HepG2 (cell line): Measurements from ENCODE around the gene MKNK1. TPM values are rescaled to one million over a fixed set of nuclear protein-coding genes. Genes with fewer than 3 reads are reported as not detected.

ENCODE experiments used
- ATAC-seq: fragments of 200-7000 bp; cut with Tn5 transposase; 3 replicates; pipeline ENCODE4 v1.9.1; 2020; ENCODE audit warnings: mild to moderate bottlenecking, moderate library complexity
- BruUV-seq: library from RNA; stranded (reverse); fragments of 400-500 nt; replicated peaks from 2 replicates; lab custom pipeline; 2021; lab: Mats Ljungman, UMichigan
- CTCF ChIA-PET: fragments of 300-600 bp; formaldehyde crosslinking; extraction: SDS; loops from one replicate; lab custom pipeline; 2021; ENCODE audit warnings: low total read pairs, inconsistent platforms, low intra/inter-chr PET ratio; lab: Yijun Ruan, JAX
- POLR2A ChIA-PET: fragments of 350-600 bp; sonication (Branson Sonifier 250); formaldehyde crosslinking; loops from one replicate; lab custom pipeline; 2020; ENCODE audit warnings: antibody characterized with exemption, inconsistent platforms; lab: Yijun Ruan, JAX
- DNase-seq: peaks from one replicate; pipeline ENCODE4 v3.0.0-alpha.2; 2015; ENCODE audit warnings: low spot score
- FAIRE-seq: peaks from 3 replicates; lab custom pipeline; 2011; peaks lifted over from hg19 to GRCh38; lab: Jason Lieb, UNC
- H2AFZ ChIP-seq: one replicate; pipeline ENCODE4 v1.6.1; 2011; ENCODE audit warnings: low read length, inconsistent platforms
- H3K27ac ChIP-seq: fragments of 300-600 bp; 3 replicates; pipeline ENCODE4 v1.8.0; 2011; ENCODE audit warnings: mixed run types, mild to moderate bottlenecking, mixed read lengths, low read length, inconsistent platforms; ENCODE audit not compliant: insufficient read depth; ENCODE audit errors: extremely low read length
- H3K27me3 ChIP-seq, 2 experiments: fragments of 200-600 bp in 1 of 2; 2 replicates in 1 of 2; 3 replicates in 1 of 2; pipeline versions ENCODE4 v1.6.0 to v1.8.0; 2011; ENCODE audit warnings: low read length in 2 of 2, mild to moderate bottlenecking in 2 of 2, moderate library complexity in 2 of 2, inconsistent platforms in 1 of 2; ENCODE audit not compliant: insufficient read depth in 2 of 2, control insufficient read depth in 1 of 2
- H3K36me3 ChIP-seq, 2 experiments: fragments of 200-600 bp in 1 of 2; replicated peaks in 1 of 2; 2 replicates in 1 of 2; 3 replicates in 1 of 2; pipeline versions ENCODE4 v1.5.1 to v1.8.0; 2011; ENCODE audit warnings: low read length in 2 of 2, inconsistent platforms in 1 of 2; ENCODE audit not compliant: insufficient read depth in 2 of 2, control insufficient read depth in 1 of 2
- H3K4me1 ChIP-seq: 2 replicates; pipeline ENCODE4 v1.5.1; 2012; ENCODE audit warnings: low read length, inconsistent platforms; ENCODE audit not compliant: insufficient read depth
- H3K4me2 ChIP-seq: 2 replicates; pipeline ENCODE4 v1.6.0; 2011; ENCODE audit warnings: low read depth, low read length, inconsistent platforms
- H3K4me3 ChIP-seq, 3 experiments: fragments of 200-600 bp in 1 of 3; sonication (generic), shearing (Covaris generic) in 1 of 3; replicated peaks in 1 of 3; 2 replicates each; pipeline ENCODE4 v1.5.1; 2011 to 2016; ENCODE audit warnings: low read length in 3 of 3, inconsistent platforms in 2 of 3, low read depth in 2 of 3, mild to moderate bottlenecking in 2 of 3, control low read depth in 1 of 3, mixed read lengths in 1 of 3; ENCODE audit not compliant: insufficient read depth in 1 of 3
- H3K79me2 ChIP-seq: one replicate; pipeline ENCODE4 v1.6.1; 2011; ENCODE audit warnings: low read length, inconsistent platforms; ENCODE audit not compliant: insufficient read depth
- H3K9ac ChIP-seq: 2 replicates; pipeline ENCODE4 v1.6.0; 2011; ENCODE audit warnings: mild to moderate bottlenecking, low read depth, low read length, inconsistent platforms; ENCODE audit not compliant: insufficient read depth
- H3K9me3 ChIP-seq: 2 replicates; pipeline ENCODE4 v1.5.1; 2012; ENCODE audit warnings: mild to moderate bottlenecking, low read length
- H4K20me1 ChIP-seq: 2 replicates; pipeline ENCODE4 v1.6.0; 2011; ENCODE audit warnings: inconsistent platforms, mild to moderate bottlenecking, low read length, moderate library complexity; ENCODE audit not compliant: insufficient read depth
- KMT2B ChIP-seq: IDR thresholded peaks from 2 replicates; pipeline ENCODE4 v1.6.1; 2016; ENCODE audit warnings: missing genetic modification reagents, missing compliant biosample characterization
- MEIS1 ChIP-seq: sonication (generic); formaldehyde crosslinking; IDR thresholded peaks from 2 replicates; pipeline ENCODE4 v1.9.0; 2021; ENCODE audit warnings: mild to moderate bottlenecking, missing genetic modification reagents, moderate library complexity, borderline replicate concordance
- TBP ChIP-seq: sonication (generic); formaldehyde crosslinking; IDR thresholded peaks from 2 replicates; pipeline ENCODE4 v1.5.0; 2020; ENCODE audit warnings: missing genetic modification reagents
- TMF1 ChIP-seq: sonication (generic); formaldehyde crosslinking; IDR thresholded peaks from 2 replicates; pipeline ENCODE4 v1.8.1; 2022; ENCODE audit warnings: low read depth, missing genetic modification reagents
- ZNF44 ChIP-seq: sonication (generic); formaldehyde crosslinking; IDR thresholded peaks from 2 replicates; pipeline ENCODE4 v1.5.1; 2020; ENCODE audit warnings: mild to moderate bottlenecking, missing genetic modification reagents
- ZNF713 ChIP-seq: sonication (generic); formaldehyde crosslinking; IDR thresholded peaks from 2 replicates; pipeline ENCODE4 v1.4.0; 2020; ENCODE audit warnings: mild to moderate bottlenecking, missing genetic modification reagents
- ZNF761 ChIP-seq: sonication (generic); formaldehyde crosslinking; conservative IDR thresholded peaks from 2 replicates; pipeline ENCODE4 v1.4.0; 2020; ENCODE audit warnings: mild to moderate bottlenecking, missing genetic modification reagents
- ZNF773 ChIP-seq: sonication (generic); formaldehyde crosslinking; IDR thresholded peaks from 2 replicates; pipeline ENCODE4 v1.4.0; 2020; ENCODE audit warnings: missing genetic modification reagents, borderline replicate concordance
- WGBS: methylation state at CpG from one replicate; pipeline ENCODE4 v1.1.6; 2017; ENCODE audit warnings: low lambda C conversion rate; 5-methylcytosine and 5-hydroxymethylcytosine counted together
- in situ Hi-C: cut with HindIII; loops from 2 replicates; pipeline ENCODE4 v1.10.0; 2017; ENCODE audit warnings: low pct_unique_long_range_greater_than_20kb; ENCODE audit not compliant: extremely low pct_ligation_motif_present
- intact Hi-C: fragments of 100-400 bp; cut with micrococcal nuclease; formaldehyde crosslinking; loops from one replicate; pipeline ENCODE4 v1.10.0; 2022; ENCODE audit not compliant: unreplicated experiment
- polyA plus RNA-seq, 8 experiments: library from polyadenylated mRNA; depleted of rRNA in 3 of 8; stranded (reverse) in 7 of 8; unstranded in 1 of 8; fragments of >200 nt; fragmentation: Illumina TruSeq in 4 of 8; extraction: Trizol in 4 of 8; gene quantifications; 2 replicates each; pipeline versions ENCODE4 v1.2.1 to v1.2.3, GENCODE V29; 2011 to 2016; ENCODE audit warnings: low read depth in 4 of 8, missing spikeins in 1 of 8, mixed read lengths in 1 of 8; ENCODE audit not compliant: insufficient read depth in 1 of 8
- total RNA-seq, 5 experiments: library from RNA; depleted of rRNA; stranded (reverse); fragments of >200 nt; fragmentation: Illumina TruSeq; extraction: Trizol; gene quantifications; 2 replicates each; pipeline ENCODE4 v1.2.3, GENCODE V29; 2016; ENCODE audit warnings: low read depth in 1 of 5

The MKNK1 gene
- total and polyA plus RNA-seq, 2 of the 13 experiments (the other 11 are each of a cell fraction or from before 2014, with no cell fraction given) = 18.5 to 24.1 TPM

DNA sequence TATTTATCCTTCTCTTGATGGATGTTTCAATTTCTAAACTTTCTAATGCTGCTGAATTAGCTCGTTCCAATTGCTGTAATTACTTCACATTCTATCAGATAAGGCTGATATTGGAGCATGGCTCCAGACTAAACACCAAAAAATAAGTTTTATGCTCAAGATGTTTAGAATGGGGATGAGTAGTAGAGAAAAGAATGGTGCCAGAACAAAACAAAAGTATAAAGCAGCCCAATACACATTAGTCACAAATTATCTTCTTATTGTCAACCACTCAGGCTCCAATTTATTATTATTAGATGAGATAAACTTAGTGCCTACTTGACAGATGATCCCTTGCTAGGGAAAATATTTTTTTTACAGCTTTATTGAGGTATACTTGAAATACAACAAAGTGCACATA lies 42.3 kb upstream of the MKNK1 start:
- Histone ChIP-seq H3K79me2 (no peaks in the 10 kb centered on the region), H4K20me1 (no peaks in the 10 kb centered on the region), H3K27me3 (no peaks in the 10 kb centered on the region; a peak in 1 of 5 replicates), H3K36me3 (peaks cover 3 to 28% of the 10 kb centered on the region in 2 experiments), H2AFZ (no peak overlapping the region), H3K4me1 (peaks cover 13% of the 10 kb centered on the region), H3K9me3 (no peaks in the 10 kb centered on the region; the same call in 1 of the 2 replicates), H3K4me3 (no peak overlapping the region)
- CTCF ChIA-PET = no interaction called here
- 100% methylated on average over 1 of the region's 1 CpG for WGBS
- no TSS peak for BruUV-seq
- POLR2A ChIA-PET = no interaction called here
- intact Hi-C loops = no loop called here
- DNase-seq (no peak), ATAC-seq (no peak)
- in situ Hi-C loops = no loop called here
- TF ChIP-seq MEIS1 (CRISPR knock-in tag) (no peak), TBP (no peak), TMF1 (CRISPR knock-in tag) (no peak), ZNF773 (CRISPR knock-in tag) (no peak)
- TF ChIP-seq, all 625 proteins: peak for 0
- Histone ChIP-seq H3K4me2 (no peak overlapping the region), H3K27ac (no peak overlapping the region), H3K9ac (no peak overlapping the region)
- FAIRE-seq = no peak

DNA sequence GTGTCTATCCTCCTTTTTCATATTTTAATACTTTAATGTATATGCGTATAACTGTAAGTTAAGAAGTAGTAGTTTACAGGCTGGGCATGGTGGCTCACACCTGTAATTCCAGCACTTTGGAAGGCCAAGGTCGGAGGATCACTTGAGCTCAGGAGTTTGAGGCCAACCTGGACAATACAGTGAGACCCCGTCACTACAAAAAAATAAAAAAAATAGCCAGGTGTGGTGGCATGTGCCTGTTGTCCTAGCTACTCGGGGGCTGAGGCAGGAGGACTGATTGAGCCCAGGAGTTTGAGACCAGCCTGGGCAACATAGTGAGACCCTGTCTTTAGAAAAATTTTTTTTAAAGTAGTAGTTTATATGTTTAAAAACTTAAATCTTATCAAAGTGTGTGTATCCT lies 41.7 kb upstream of the MKNK1 start:
- H3K9me3 ChIP-seq = no peaks in the 10 kb centered on the region; the same call in 1 of the 2 replicates
- no peaks in the 10 kb centered on the region for H4K20me1 ChIP-seq
- TF ChIP-seq KMT2B (CRISPR knock-in tag) (no peak), ZNF761 (CRISPR knock-in tag) (no peak), ZNF713 (CRISPR knock-in tag) (no peak), ZNF44 (CRISPR knock-in tag) (no peak)
- FAIRE-seq (no peak), ATAC-seq (no peak), DNase-seq (no peak)
- in situ Hi-C loops = no loop called here
- peaks cover 3 to 28% of the 10 kb centered on the region in 2 experiments for H3K36me3 ChIP-seq
- no TSS peak for BruUV-seq
- H3K4me1 ChIP-seq = peaks cover 13% of the 10 kb centered on the region
- no peak overlapping the region for H3K27ac ChIP-seq
- POLR2A ChIA-PET = no interaction called here
- no peaks in the 10 kb centered on the region; a peak in 1 of 5 replicates for H3K27me3 ChIP-seq
- CTCF ChIA-PET = no interaction called here
- WGBS = 73% methylated on average over 4 of the region's 4 CpGs
- intact Hi-C loops = no loop called here
- no peaks in the 10 kb centered on the region for H3K79me2 ChIP-seq
- H3K9ac ChIP-seq = no peak overlapping the region
- H3K4me3 ChIP-seq = no peak overlapping the region
- no peak overlapping the region for H2AFZ ChIP-seq
- no peak overlapping the region for H3K4me2 ChIP-seq
